Ovary (tissue), 3 donors: Measurements from ENCODE around the gene ENPP6.

Experiments used
- EP300 ChIP-seq: sonication (generic); formaldehyde crosslinking; IDR thresholded peaks from one replicate; pipeline ENCODE4 v1.6.1; 2017; ENCODE audit warnings: antibody characterized with exemption
- TF ChIP-seq, protein P1 (sequence below), 3 donors: fragments of 450-650 bp in 2 of 3; fragments of 200-600 bp in 1 of 3; IDR thresholded peaks; one replicate each; pipeline versions ENCODE4 v1.5.1 to v1.8.0; 2016 to 2022; ENCODE audit warnings: antibody characterized with exemption in 3 of 3, mild to moderate bottlenecking in 1 of 3
- donor health status: DM: no; HTN: no; CAD: no.

DNA sequence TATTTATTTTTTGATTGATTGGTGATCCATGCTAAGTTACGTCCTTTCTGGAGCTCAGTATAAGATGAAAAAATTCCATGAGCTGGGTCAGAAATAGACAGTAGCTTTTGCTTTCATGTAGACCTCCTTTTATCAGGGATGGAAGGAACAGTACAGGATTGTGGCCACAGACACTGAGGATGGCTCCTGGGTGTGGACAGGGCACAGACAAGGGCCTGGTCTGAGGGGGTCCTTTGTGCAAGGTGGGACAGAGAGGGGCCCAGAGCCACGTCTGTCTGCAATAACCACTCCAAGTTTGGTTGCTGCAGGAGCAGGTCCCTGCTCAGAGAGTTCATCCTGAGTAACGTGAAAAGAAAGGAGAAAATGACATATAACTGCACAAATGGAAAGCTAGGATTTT, 127.1 kb downstream of the ENPP6 start:
- TF ChIP-seq, protein P1, sequence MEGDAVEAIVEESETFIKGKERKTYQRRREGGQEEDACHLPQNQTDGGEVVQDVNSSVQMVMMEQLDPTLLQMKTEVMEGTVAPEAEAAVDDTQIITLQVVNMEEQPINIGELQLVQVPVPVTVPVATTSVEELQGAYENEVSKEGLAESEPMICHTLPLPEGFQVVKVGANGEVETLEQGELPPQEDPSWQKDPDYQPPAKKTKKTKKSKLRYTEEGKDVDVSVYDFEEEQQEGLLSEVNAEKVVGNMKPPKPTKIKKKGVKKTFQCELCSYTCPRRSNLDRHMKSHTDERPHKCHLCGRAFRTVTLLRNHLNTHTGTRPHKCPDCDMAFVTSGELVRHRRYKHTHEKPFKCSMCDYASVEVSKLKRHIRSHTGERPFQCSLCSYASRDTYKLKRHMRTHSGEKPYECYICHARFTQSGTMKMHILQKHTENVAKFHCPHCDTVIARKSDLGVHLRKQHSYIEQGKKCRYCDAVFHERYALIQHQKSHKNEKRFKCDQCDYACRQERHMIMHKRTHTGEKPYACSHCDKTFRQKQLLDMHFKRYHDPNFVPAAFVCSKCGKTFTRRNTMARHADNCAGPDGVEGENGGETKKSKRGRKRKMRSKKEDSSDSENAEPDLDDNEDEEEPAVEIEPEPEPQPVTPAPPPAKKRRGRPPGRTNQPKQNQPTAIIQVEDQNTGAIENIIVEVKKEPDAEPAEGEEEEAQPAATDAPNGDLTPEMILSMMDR (IDR thresholded peaks at IDR 0.05) = no peak
- no peak for TF ChIP-seq EP300
